Measurements from ENCODE around the gene ABCA4. TPM values are rescaled to one million over a fixed set of nuclear protein-coding genes. Genes with fewer than 3 reads are reported as not detected.
A peak's percentile ranks its signal among the peaks of the same experiment; 100 is the strongest.

The ABCA4 gene
- total RNA-seq, 1 experiment from 2014 or later: not detected

DNA sequence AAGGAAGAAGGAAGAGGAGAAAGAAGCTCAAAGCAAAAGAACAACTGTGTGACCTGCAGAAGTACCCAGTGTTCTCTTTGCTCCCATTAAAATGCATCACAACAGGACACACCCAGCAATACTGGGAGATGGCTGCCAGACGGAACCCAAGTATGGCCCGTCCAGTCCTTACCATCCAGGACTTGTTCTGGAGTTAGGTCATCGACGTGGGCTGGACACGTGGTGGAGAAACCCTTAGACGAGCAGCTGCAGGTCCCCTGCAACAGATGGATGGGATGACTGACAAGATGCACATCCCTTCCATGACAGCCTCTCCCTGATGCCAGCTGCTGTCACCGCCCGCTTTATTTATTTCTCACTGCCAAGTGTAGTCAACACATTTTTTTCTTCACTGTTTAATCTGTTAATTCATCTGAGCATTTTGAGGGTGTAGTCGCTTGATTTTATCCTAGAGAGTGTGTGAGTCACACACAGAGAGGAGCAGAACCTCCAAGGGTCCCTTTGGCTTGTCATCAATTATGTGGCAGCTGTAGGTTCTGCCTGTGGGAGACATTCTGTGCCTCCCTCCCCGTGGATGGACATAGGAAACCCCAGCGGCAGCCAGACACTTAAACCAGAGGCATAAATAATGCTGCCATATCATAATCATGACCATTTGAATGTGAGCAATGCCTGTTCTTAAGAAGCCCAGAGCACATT is 80.9 kb downstream of the ABCA4 start:
- ChIA-PET POLR2A (interaction anchor here (0.9 to 2.8 kb wide), 4 partner anchors 14 to 295 kb away, joined by 4 to 10 read pairs (median 6); partner anchors contain the start of gene ARHGAP29), CTCF (interaction anchor here (0.6 to 19.1 kb wide), 38 partner anchors 10 to 770 kb away, joined by 3 to 304 read pairs (median 5); partner anchors contain the start of gene ARHGAP29)
- no TSS peak for BruUV-seq (replicated peaks)
- H3K9me3 Mint-ChIP-seq (ENCODE audit: unreplicated experiment): no peaks in the 10 kb centered on the region
- TF ChIP-seq CTCF (IDR thresholded peaks at IDR 0.05; ENCODE audit: unreplicated experiment): no peak
- H3K27me3 Mint-ChIP-seq (ENCODE audit: insufficient read depth, unreplicated experiment): no peaks in the 10 kb centered on the region
- peaks cover 6% of the 10 kb centered on the region for H3K36me3 Mint-ChIP-seq (ENCODE audit: insufficient read depth, unreplicated experiment)
- H3K27ac Mint-ChIP-seq (ENCODE audit: low read depth, unreplicated experiment): no peak overlapping the region
- H3K4me3 Mint-ChIP-seq (ENCODE audit: unreplicated experiment): no peak overlapping the region
- no peak for DNase-seq (ENCODE audit: unreplicated experiment)
- intact Hi-C loops (cut with micrococcal nuclease): loop anchor here (5.0 kb wide), 1 partner anchor 767 kb away; no protein-coding TSS in a partner anchor
- peaks cover 19% of the 10 kb centered on the region for H3K4me1 Mint-ChIP-seq (ENCODE audit: insufficient read depth, unreplicated experiment)

DNA sequence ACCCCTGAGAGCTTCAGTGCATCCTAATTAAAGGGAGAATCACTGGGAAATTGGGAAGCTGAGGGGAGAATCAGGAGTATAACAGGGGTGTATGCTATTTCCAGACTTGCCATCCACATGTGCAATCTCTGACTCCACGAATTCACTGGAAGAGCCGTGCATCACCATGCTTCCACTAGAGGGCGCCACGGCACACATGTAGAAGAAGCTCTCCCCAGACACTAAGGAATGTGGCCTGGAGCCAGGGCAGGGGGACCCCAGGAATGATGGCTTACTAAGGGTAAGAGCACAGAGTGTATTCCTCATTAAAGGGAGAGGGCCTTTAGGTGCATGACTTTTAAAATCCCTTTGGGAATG is 81.5 kb downstream of the ABCA4 start:
- POLR2A ChIA-PET: interaction anchor here (0.9 to 2.8 kb wide), 4 partner anchors 14 to 296 kb away, joined by 4 to 10 read pairs (median 6); partner anchors contain the start of gene ARHGAP29
- CTCF ChIA-PET: interaction anchor here (0.5 to 19.1 kb wide), 39 partner anchors 11 to 1649 kb away, joined by 3 to 304 read pairs (median 4); partner anchors contain the start of gene ARHGAP29
- Mint-ChIP-seq H3K9me3 (ENCODE audit: unreplicated experiment) (no peaks in the 10 kb centered on the region), H3K27ac (ENCODE audit: low read depth, unreplicated experiment) (no peak overlapping the region), H3K4me1 (ENCODE audit: insufficient read depth, unreplicated experiment) (peaks cover 19% of the 10 kb centered on the region), H3K27me3 (ENCODE audit: insufficient read depth, unreplicated experiment) (no peaks in the 10 kb centered on the region), H3K4me3 (ENCODE audit: unreplicated experiment) (no peak overlapping the region), H3K36me3 (ENCODE audit: insufficient read depth, unreplicated experiment) (peaks cover 6% of the 10 kb centered on the region)
- DNase-seq (ENCODE audit: unreplicated experiment): peak; percentile 80
- intact Hi-C loops (cut with micrococcal nuclease): loop anchor here (5.0 kb wide), 1 partner anchor 768 kb away; no protein-coding TSS in a partner anchor
- peak; percentile 89 for TF ChIP-seq CTCF (IDR thresholded peaks at IDR 0.05; ENCODE audit: unreplicated experiment)
- BruUV-seq (replicated peaks): no TSS peak

DNA sequence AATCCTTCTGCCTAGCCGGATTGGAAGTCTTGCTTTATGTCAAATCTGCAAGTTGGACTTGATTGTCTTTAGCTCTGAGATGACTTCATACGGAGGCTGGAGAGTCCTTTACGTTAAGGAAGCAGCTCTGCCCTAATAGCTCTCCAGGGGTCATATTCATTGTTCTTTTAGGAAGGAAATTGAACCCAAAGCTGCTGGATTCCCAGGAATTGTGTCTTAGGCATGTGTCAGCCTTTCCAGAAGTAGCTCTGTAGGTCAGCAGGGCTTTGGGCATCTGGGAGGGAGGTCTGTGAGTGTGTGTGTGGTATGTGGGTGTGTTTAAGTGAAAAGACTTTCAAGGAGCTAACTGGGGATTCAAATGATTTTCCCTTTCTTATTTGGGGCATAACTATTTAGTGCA is 82.4 kb downstream of the ABCA4 start:
- BruUV-seq (replicated peaks): no TSS peak
- Mint-ChIP-seq H3K27ac (ENCODE audit: low read depth, unreplicated experiment) (no peak overlapping the region), H3K4me1 (ENCODE audit: insufficient read depth, unreplicated experiment) (peaks cover 19% of the 10 kb centered on the region), H3K4me3 (ENCODE audit: unreplicated experiment) (no peak overlapping the region), H3K36me3 (ENCODE audit: insufficient read depth, unreplicated experiment) (peaks cover 12% of the 10 kb centered on the region), H3K9me3 (ENCODE audit: unreplicated experiment) (no peaks in the 10 kb centered on the region), H3K27me3 (ENCODE audit: insufficient read depth, unreplicated experiment) (no peaks in the 10 kb centered on the region)
- ChIA-PET POLR2A (interaction anchor here (1.0 to 2.7 kb wide), 2 partner anchors 13 to 288 kb away, joined by 3 to 10 read pairs; no protein-coding TSS in a partner anchor), CTCF (interaction anchor here (0.5 to 19.1 kb wide), 11 partner anchors 14 to 765 kb away, joined by 3 to 304 read pairs (median 4); partner anchors contain the start of gene ARHGAP29)
- intact Hi-C loops (cut with micrococcal nuclease): loop anchor here (5.0 kb wide), 1 partner anchor 769 kb away; no protein-coding TSS in a partner anchor
- DNase-seq (ENCODE audit: unreplicated experiment): no peak
- no peak for TF ChIP-seq CTCF (IDR thresholded peaks at IDR 0.05; ENCODE audit: unreplicated experiment)
